Measurements from ENCODE around the gene EBF3. TPM values are rescaled to one million over a fixed set of nuclear protein-coding genes. Genes with fewer than 3 reads are reported as not detected.

EBF3 gene
- total and polyA plus RNA-seq, 3 experiments from 2014 or later, result not detected

DNA sequence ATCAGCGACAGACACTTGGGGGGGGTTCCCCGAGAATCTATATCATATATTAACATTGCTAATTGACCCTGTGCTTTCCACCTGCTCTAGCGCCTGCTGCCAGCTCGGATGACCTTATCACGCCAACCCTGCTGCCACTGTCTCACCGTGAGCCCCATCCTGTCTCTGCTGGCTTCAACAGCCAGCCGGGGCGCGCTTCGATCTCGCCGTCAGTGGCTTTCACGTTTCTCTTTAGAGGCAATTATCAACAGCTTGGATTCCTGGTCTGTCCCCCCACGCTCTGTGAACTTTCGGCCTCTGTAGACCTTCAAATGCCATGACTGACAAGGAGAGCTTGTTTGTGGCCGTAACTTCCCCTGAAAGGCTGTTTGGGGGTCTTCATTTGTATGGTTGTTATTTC lies 123.0 kb downstream of the EBF3 start:
- H3K9me3 ChIP-seq (ENCODE audit: low read length), result no peaks in the 10 kb centered on the region
- CTCF ChIA-PET, result no interaction called here
- no peaks in the 10 kb centered on the region for H3K4me1 ChIP-seq (ENCODE audit: insufficient read depth, low read length)
- H3K4me3 Mint-ChIP-seq, result no peak overlapping the region
- H3K9me3 Mint-ChIP-seq, result peaks cover 0 to 5% (median 0%) of the 10 kb centered on the region in 5 donors
- H3K36me3 Mint-ChIP-seq, result no peaks in the 10 kb centered on the region
- H3K27me3 Mint-ChIP-seq, result no peaks in the 10 kb centered on the region
- H3K27ac ChIP-seq (ENCODE audit: low read depth, low read length), result no peak overlapping the region
- H3K4me3 ChIP-seq (ENCODE audit: low read length), result no peak overlapping the region
- no peaks in the 10 kb centered on the region for H3K27me3 ChIP-seq (ENCODE audit: insufficient read depth, low read length, poor library complexity, severe bottlenecking)
- no peaks in the 10 kb centered on the region for H3K36me3 ChIP-seq (ENCODE audit: insufficient read depth, low read length)
- H3K27ac Mint-ChIP-seq, result no peak overlapping the region
- POLR2A ChIA-PET, result no interaction called here
- no peaks in the 10 kb centered on the region for H3K4me1 Mint-ChIP-seq
- no peak for DNase-seq

DNA sequence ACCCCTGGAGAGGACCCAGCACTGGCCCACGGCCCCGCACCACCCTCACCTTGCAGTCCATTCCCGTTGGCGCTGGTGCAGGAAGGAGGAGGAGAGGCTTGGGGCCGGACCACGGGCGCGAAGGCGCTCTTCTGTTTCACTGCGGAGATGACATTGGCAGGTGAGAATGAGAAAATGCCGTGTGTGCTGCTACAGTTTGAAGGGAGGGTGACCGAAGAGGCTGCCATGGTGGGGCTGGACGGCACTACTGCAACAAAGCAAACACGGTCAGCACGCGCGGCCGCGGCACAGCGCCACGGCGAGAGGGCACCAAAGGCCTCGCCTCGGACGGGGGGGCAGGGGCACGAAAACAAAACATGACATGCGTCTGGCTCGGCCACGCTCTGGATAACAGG lies 123.9 kb downstream of the EBF3 start:
- H3K4me1 ChIP-seq (ENCODE audit: insufficient read depth, low read length), result no peaks in the 10 kb centered on the region
- no peaks in the 10 kb centered on the region for H3K4me1 Mint-ChIP-seq
- CTCF ChIA-PET, result no interaction called here

DNA sequence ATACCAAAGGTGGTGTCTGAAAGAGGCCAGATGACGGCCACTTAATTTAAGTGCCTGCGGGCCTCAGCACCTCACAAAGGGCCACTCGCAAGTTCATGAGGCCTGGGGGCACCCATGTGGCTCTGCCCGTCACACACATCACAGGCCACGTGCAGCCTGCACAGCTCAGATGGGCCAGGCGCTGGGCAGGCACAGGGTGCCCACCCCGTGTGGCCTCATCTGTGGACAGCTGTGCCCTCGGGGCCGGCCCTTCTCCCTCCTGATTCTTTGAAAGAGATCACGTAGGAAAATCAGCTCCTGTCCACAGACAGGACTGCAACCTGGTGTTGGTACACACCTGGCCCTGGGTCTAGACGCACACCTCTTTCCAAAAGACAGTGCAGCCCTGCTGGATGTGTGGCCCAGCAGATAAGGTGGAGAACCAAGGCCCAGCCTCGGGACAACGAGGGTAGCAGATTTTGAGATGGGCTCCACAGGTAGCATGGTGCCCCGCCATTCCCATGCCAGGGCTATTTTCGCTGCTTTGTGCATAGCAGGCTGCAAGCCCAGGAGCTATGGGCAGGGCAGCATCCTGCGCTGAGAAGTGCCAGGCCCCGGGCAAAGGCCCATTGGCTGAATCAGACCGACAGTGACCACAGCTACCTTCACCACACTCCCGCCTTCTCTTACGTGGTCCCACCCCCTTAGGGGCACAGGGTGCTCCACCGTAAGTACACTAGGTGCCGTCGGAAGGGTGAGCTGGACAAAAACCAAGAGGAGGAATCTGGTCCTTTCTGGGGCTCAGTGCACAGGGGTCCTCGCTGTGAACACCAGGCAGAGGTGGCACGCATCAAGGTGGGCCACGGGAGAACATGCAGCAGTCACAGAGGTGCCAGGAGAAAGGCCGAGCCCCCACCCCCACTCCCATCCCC lies 124.5 kb downstream of the EBF3 start:
- DNase-seq, result no peak
- Mint-ChIP-seq H3K27ac (no peak overlapping the region), H3K9me3 (peaks cover 0 to 5% (median 0%) of the 10 kb centered on the region in 5 donors), H3K27me3 (no peaks in the 10 kb centered on the region), H3K36me3 (no peaks in the 10 kb centered on the region), H3K4me1 (no peaks in the 10 kb centered on the region), H3K4me3 (no peak overlapping the region)
- Histone ChIP-seq H3K36me3 (ENCODE audit: insufficient read depth, low read length) (no peaks in the 10 kb centered on the region), H3K4me1 (ENCODE audit: insufficient read depth, low read length) (no peaks in the 10 kb centered on the region), H3K9me3 (ENCODE audit: low read length) (no peaks in the 10 kb centered on the region), H3K27me3 (ENCODE audit: insufficient read depth, low read length, poor library complexity, severe bottlenecking) (no peaks in the 10 kb centered on the region), H3K4me3 (ENCODE audit: low read length) (no peak overlapping the region), H3K27ac (ENCODE audit: low read depth, low read length) (no peak overlapping the region)
- POLR2A ChIA-PET, result no interaction called here
- CTCF ChIA-PET, result no interaction called here

More for the DNA sequence above, 123.9 kb downstream of the EBF3 start:
- H3K27me3 ChIP-seq (ENCODE audit: insufficient read depth, low read length, poor library complexity, severe bottlenecking), result no peaks in the 10 kb centered on the region
- H3K27ac ChIP-seq (ENCODE audit: low read depth, low read length), result no peak overlapping the region
- Mint-ChIP-seq H3K27me3 (no peaks in the 10 kb centered on the region), H3K36me3 (no peaks in the 10 kb centered on the region), H3K9me3 (peaks cover 0 to 5% (median 0%) of the 10 kb centered on the region in 5 donors), H3K27ac (no peak overlapping the region), H3K4me3 (no peak overlapping the region)
- no peaks in the 10 kb centered on the region for H3K9me3 ChIP-seq (ENCODE audit: low read length)
- DNase-seq, result no peak
- no peak overlapping the region for H3K4me3 ChIP-seq (ENCODE audit: low read length)
- POLR2A ChIA-PET, result no interaction called here
- no peaks in the 10 kb centered on the region for H3K36me3 ChIP-seq (ENCODE audit: insufficient read depth, low read length)

DNA sequence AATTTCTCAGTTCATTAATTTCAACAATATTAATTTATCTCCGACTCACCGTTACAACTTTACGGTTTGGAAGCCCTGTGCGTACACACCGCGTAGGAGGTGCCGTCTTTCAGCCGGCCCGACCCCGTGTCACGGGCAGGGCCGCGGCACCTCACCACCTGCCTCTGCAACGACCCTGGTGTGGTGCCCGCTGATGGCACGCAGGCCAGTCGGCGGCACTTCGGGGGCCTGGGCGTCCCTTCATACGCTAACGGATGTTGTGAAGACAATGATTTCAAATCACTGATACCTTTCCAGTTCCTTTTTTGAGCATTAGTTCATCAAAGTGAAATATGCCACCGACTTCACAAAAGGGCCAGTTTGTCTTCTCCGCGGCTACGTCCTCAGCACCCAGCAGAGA lies 125.3 kb downstream of the EBF3 start:
- H3K4me3 Mint-ChIP-seq, result no peak overlapping the region
- DNase-seq, result no peak
- CTCF ChIA-PET, result no interaction called here
- H3K27ac Mint-ChIP-seq, result no peak overlapping the region
- no peak overlapping the region for H3K4me3 ChIP-seq (ENCODE audit: low read length)
- H3K4me1 Mint-ChIP-seq, result no peaks in the 10 kb centered on the region
- no peaks in the 10 kb centered on the region for H3K36me3 Mint-ChIP-seq
- POLR2A ChIA-PET, result no interaction called here
- H3K27ac ChIP-seq (ENCODE audit: low read depth, low read length), result no peak overlapping the region
- no peaks in the 10 kb centered on the region for H3K9me3 ChIP-seq (ENCODE audit: low read length)
- H3K27me3 Mint-ChIP-seq, result no peaks in the 10 kb centered on the region
- no peaks in the 10 kb centered on the region for H3K36me3 ChIP-seq (ENCODE audit: insufficient read depth, low read length)
- no peaks in the 10 kb centered on the region for H3K27me3 ChIP-seq (ENCODE audit: insufficient read depth, low read length, poor library complexity, severe bottlenecking)
- H3K4me1 ChIP-seq (ENCODE audit: insufficient read depth, low read length), result no peaks in the 10 kb centered on the region
- peaks cover 0 to 5% (median 0%) of the 10 kb centered on the region in 5 donors for H3K9me3 Mint-ChIP-seq

DNA sequence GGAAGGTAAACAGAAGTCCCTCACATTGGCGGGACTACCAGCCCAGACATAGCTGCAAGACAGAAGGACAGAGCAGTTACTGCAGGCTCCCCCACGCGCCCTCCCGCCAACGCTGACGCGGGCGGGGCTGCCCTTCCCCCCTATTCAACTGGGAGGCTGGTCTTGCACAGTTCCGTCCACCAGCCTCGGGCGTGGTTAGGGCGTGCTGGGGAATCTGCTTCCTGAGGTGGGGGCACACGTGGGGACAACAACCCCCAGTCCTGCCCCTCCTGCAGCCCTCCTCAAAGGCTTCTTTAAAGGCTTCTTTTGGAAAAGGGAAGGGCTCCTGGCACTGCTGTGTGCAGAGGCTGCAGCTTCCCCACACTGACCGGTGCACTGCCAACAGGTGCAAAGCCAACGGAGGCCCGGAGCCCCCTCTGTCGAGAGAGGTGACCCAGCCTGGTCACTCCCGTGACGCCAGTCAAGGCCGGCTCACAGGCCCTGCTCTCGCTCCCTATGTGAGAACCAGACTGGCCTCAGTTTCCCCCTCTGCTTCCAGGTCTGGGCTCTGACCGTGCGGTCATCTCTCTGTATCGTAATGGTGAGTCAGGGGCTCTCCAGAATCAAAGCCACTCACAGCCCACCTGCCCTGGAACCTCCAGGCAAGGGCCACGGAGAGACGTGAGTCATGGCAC lies 126.0 kb downstream of the EBF3 start:
- Histone ChIP-seq H3K9me3 (ENCODE audit: low read length) (no peaks in the 10 kb centered on the region), H3K27ac (ENCODE audit: low read depth, low read length) (no peak overlapping the region), H3K4me1 (ENCODE audit: insufficient read depth, low read length) (no peaks in the 10 kb centered on the region), H3K4me3 (ENCODE audit: low read length) (no peak overlapping the region), H3K36me3 (ENCODE audit: insufficient read depth, low read length) (no peaks in the 10 kb centered on the region), H3K27me3 (ENCODE audit: insufficient read depth, low read length, poor library complexity, severe bottlenecking) (no peaks in the 10 kb centered on the region)
- H3K4me3 Mint-ChIP-seq, result no peak overlapping the region
- H3K27ac Mint-ChIP-seq, result no peak overlapping the region
- no peak for DNase-seq
- no peaks in the 10 kb centered on the region for H3K4me1 Mint-ChIP-seq
- CTCF ChIA-PET, result no interaction called here
- H3K27me3 Mint-ChIP-seq, result no peaks in the 10 kb centered on the region
- peaks cover 0 to 5% (median 0%) of the 10 kb centered on the region in 5 donors for H3K9me3 Mint-ChIP-seq
- H3K36me3 Mint-ChIP-seq, result no peaks in the 10 kb centered on the region
- POLR2A ChIA-PET, result no interaction called here

DNA sequence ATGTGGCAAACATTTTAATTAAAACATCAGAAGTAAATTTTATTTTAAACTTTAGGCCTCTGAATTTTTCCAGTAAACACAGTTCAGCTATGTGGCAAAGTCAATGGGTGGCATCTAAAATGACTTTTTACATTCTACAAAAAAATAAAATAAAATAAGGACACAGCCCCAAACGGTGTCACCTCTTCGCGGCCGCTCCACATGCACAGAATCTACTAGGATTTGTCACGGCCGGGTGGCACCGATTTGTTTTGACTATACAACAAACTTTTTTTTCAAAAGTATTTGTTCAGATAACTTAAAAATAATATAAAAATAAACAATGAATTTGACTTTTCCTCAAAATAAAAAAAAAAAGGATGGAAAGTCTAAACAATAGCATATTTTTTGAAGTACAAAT lies 127.8 kb downstream of the EBF3 start:
- no peak overlapping the region for H3K27ac ChIP-seq (ENCODE audit: low read depth, low read length)
- DNase-seq, result no peak
- Mint-ChIP-seq H3K4me3 (no peak overlapping the region), H3K4me1 (no peaks in the 10 kb centered on the region), H3K27me3 (no peaks in the 10 kb centered on the region), H3K36me3 (no peaks in the 10 kb centered on the region), H3K9me3 (peaks cover 0 to 2% (median 0%) of the 10 kb centered on the region in 5 donors), H3K27ac (no peak overlapping the region)
- no peaks in the 10 kb centered on the region for H3K27me3 ChIP-seq (ENCODE audit: insufficient read depth, low read length, poor library complexity, severe bottlenecking)
- no peaks in the 10 kb centered on the region for H3K9me3 ChIP-seq (ENCODE audit: low read length)
- H3K4me1 ChIP-seq (ENCODE audit: insufficient read depth, low read length), result no peaks in the 10 kb centered on the region
- CTCF ChIA-PET, result no interaction called here
- POLR2A ChIA-PET, result no interaction called here
- no peak overlapping the region for H3K4me3 ChIP-seq (ENCODE audit: low read length)
- H3K36me3 ChIP-seq (ENCODE audit: insufficient read depth, low read length), result no peaks in the 10 kb centered on the region

DNA sequence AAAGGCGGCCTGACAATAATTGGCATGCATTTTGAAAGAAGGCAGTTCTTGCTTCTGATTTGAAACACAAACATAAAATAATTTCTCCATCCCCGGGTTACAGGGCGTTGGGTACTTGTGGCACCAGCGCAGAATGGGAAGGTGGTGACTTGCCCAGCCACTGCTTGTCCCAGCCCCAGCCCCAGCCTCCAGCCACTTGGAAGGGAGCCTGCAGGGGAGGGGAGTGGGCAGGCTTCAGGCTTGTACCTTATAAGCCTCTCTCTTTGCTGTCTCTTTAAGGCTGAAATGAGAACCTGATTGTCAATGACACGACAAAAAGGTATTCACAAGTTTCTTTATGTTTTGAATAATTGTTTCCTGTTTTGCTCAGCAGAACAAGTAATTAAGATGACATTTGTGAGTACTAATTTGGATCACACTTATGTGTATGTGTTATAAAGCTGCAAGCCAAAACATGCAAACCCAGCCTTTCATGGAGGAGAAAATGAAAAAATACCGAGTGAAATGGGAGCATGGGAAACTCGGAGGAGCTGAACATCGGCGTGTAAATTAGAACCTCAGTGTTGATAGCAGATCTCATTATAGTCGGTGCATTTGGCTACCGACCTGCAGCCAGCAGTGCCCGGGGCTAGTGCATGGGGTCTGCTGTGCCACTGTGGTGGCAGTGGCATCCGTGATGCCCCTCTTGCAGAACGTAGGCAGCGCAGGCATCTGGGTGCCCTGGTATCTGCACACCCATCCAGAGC lies 129.9 kb downstream of the EBF3 start:
- H3K27me3 Mint-ChIP-seq, result no peaks in the 10 kb centered on the region
- DNase-seq, result no peak
- no peaks in the 10 kb centered on the region for H3K27me3 ChIP-seq (ENCODE audit: insufficient read depth, low read length, poor library complexity, severe bottlenecking)

DNA sequence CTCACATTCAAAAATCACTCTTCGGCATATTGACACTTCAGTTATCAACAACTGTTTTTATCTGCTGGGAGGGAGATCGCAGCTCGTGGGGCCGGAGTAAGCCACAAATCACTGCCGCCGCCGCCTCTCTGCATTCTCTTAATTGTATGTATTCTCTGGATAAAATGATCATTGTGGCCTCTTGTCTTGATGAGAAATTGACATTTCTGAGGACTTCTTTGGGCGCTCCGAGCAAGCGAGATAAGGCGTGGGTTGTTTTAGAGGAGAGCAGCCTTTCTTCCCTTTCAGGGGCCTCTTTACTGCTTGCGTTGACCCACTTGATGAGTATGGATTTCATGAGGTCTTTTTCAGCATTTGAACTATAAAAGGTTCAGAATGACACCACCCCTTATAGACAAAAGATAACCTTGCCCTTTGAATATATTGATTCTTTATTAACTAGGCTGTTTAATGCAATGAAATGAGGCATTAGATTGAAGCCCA lies 130.6 kb downstream of the EBF3 start:
- H3K27me3 ChIP-seq (ENCODE audit: insufficient read depth, low read length, poor library complexity, severe bottlenecking), result no peaks in the 10 kb centered on the region
- no peaks in the 10 kb centered on the region for H3K4me1 Mint-ChIP-seq
- H3K36me3 ChIP-seq (ENCODE audit: insufficient read depth, low read length), result no peaks in the 10 kb centered on the region
- no peak overlapping the region for H3K27ac ChIP-seq (ENCODE audit: low read depth, low read length)
- no peak for DNase-seq
- no peaks in the 10 kb centered on the region for H3K9me3 Mint-ChIP-seq
- H3K4me3 ChIP-seq (ENCODE audit: low read length), result no peak overlapping the region
- no peaks in the 10 kb centered on the region for H3K4me1 ChIP-seq (ENCODE audit: insufficient read depth, low read length)
- peaks cover 0 to 2% of the 10 kb centered on the region in 2 donors for H3K27me3 Mint-ChIP-seq
- no peak overlapping the region for H3K4me3 Mint-ChIP-seq
- POLR2A ChIA-PET, result no interaction called here
- no peaks in the 10 kb centered on the region for H3K9me3 ChIP-seq (ENCODE audit: low read length)
- H3K36me3 Mint-ChIP-seq, result no peaks in the 10 kb centered on the region
- H3K27ac Mint-ChIP-seq, result no peak overlapping the region
- CTCF ChIA-PET, result no interaction called here

More for the DNA sequence above, 129.9 kb downstream of the EBF3 start:
- no peaks in the 10 kb centered on the region for H3K9me3 ChIP-seq (ENCODE audit: low read length)
- no peak overlapping the region for H3K4me3 ChIP-seq (ENCODE audit: low read length)
- Mint-ChIP-seq H3K9me3 (no peaks in the 10 kb centered on the region), H3K36me3 (no peaks in the 10 kb centered on the region), H3K4me1 (no peaks in the 10 kb centered on the region), H3K27ac (no peak overlapping the region), H3K4me3 (no peak overlapping the region)
- H3K4me1 ChIP-seq (ENCODE audit: insufficient read depth, low read length), result no peaks in the 10 kb centered on the region
- H3K36me3 ChIP-seq (ENCODE audit: insufficient read depth, low read length), result no peaks in the 10 kb centered on the region
- ChIA-PET POLR2A (no interaction called here), CTCF (no interaction called here)
- H3K27ac ChIP-seq (ENCODE audit: low read depth, low read length), result no peak overlapping the region
